ENCODE data around the gene DIPK1A. TPM values are rescaled to one million over a fixed set of nuclear protein-coding genes. Genes with fewer than 3 reads are reported as not detected.

DIPK1A gene
- total RNA-seq, 1 donor from 2014 or later: 3.9 TPM

DNA sequence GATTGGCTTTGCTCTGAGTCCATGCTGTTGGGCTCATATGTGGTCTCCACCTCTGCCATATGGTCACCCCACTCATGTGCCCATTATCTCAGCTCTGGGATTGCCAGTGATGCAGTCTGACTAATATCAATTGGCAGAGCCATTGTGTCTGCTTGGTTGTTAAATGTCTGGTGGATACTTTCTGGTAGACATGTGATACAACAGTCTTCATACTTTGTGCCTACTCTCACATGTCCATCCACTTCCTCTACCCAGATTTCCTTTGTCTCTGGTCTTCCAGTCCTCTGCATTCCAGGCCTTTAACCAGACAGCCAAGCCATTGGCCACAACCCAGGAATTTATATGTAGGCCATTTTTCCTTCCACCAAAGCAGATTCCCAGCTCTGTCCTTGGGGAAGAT, 30.8 kb upstream of the DIPK1A start:
- Mint-ChIP-seq H3K36me3 (ENCODE audit: low read depth, unreplicated experiment) (no peaks in the 10 kb centered on the region), H3K27ac (ENCODE audit: unreplicated experiment) (no peak overlapping the region), H3K9me3 (ENCODE audit: unreplicated experiment) (no peaks in the 10 kb centered on the region), H3K4me3 (ENCODE audit: unreplicated experiment) (no peak overlapping the region), H3K27me3 (ENCODE audit: unreplicated experiment) (peaks cover 1% of the 10 kb centered on the region), H3K4me1 (ENCODE audit: unreplicated experiment) (peaks cover 5% of the 10 kb centered on the region)
- TF ChIP-seq, protein P1, sequence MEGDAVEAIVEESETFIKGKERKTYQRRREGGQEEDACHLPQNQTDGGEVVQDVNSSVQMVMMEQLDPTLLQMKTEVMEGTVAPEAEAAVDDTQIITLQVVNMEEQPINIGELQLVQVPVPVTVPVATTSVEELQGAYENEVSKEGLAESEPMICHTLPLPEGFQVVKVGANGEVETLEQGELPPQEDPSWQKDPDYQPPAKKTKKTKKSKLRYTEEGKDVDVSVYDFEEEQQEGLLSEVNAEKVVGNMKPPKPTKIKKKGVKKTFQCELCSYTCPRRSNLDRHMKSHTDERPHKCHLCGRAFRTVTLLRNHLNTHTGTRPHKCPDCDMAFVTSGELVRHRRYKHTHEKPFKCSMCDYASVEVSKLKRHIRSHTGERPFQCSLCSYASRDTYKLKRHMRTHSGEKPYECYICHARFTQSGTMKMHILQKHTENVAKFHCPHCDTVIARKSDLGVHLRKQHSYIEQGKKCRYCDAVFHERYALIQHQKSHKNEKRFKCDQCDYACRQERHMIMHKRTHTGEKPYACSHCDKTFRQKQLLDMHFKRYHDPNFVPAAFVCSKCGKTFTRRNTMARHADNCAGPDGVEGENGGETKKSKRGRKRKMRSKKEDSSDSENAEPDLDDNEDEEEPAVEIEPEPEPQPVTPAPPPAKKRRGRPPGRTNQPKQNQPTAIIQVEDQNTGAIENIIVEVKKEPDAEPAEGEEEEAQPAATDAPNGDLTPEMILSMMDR (IDR thresholded peaks at IDR 0.05; ENCODE audit: unreplicated experiment): no peak
- no peak for DNase-seq (ENCODE audit: low spot score)

DNA sequence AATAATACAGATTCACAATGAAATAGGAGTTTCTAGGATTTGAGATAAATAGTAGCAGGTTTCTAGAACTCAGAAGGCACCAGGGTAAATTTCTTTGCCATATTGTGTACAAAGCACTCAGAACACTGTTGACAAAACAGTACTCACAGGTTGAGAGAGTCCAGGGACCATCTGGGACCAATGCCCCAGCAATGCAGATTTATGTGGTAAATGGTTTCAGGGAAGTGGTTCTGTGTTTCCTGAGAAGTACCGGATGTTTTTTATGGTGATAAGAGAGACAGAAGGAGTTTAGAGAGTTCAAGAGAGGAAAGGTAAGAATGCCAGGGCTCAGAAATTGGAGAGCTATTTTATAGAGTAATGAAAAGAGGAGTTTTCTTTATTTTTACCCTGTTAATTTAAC, 29.6 kb upstream of the DIPK1A start:
- no peaks in the 10 kb centered on the region for H3K9me3 Mint-ChIP-seq (ENCODE audit: unreplicated experiment)
- no peak overlapping the region for H3K4me3 Mint-ChIP-seq (ENCODE audit: unreplicated experiment)
- no peak overlapping the region for H3K27ac Mint-ChIP-seq (ENCODE audit: unreplicated experiment)
- H3K27me3 Mint-ChIP-seq (ENCODE audit: unreplicated experiment): peaks cover 1% of the 10 kb centered on the region
- no peaks in the 10 kb centered on the region for H3K36me3 Mint-ChIP-seq (ENCODE audit: low read depth, unreplicated experiment)
- DNase-seq (ENCODE audit: low spot score): no peak
- H3K4me1 Mint-ChIP-seq (ENCODE audit: unreplicated experiment): peaks cover 5% of the 10 kb centered on the region
- TF ChIP-seq, protein P1 (IDR thresholded peaks at IDR 0.05; ENCODE audit: unreplicated experiment): no peak

- Mint-ChIP-seq H3K36me3 (ENCODE audit: low read depth, unreplicated experiment) (no peaks in the 10 kb centered on the region), H3K4me3 (ENCODE audit: unreplicated experiment) (no peak overlapping the region), H3K4me1 (ENCODE audit: unreplicated experiment) (peaks cover 5% of the 10 kb centered on the region), H3K27ac (ENCODE audit: unreplicated experiment) (no peak overlapping the region), H3K9me3 (ENCODE audit: unreplicated experiment) (no peaks in the 10 kb centered on the region), H3K27me3 (ENCODE audit: unreplicated experiment) (peaks cover 1% of the 10 kb centered on the region)
- TF ChIP-seq, protein P1 (IDR thresholded peaks at IDR 0.05; ENCODE audit: unreplicated experiment): no peak
- no peak for DNase-seq (ENCODE audit: low spot score)
Measured at GRCh38 chr1:92989936-92990583, 28.8 kb upstream of the DIPK1A start.

- no peaks in the 10 kb centered on the region for H3K36me3 Mint-ChIP-seq (ENCODE audit: low read depth, unreplicated experiment)
- no peak for DNase-seq (ENCODE audit: low spot score)
- peaks cover 1% of the 10 kb centered on the region for H3K27me3 Mint-ChIP-seq (ENCODE audit: unreplicated experiment)
- peaks cover 5% of the 10 kb centered on the region for H3K4me1 Mint-ChIP-seq (ENCODE audit: unreplicated experiment)
- no peaks in the 10 kb centered on the region for H3K9me3 Mint-ChIP-seq (ENCODE audit: unreplicated experiment)
- TF ChIP-seq, protein P1 (IDR thresholded peaks at IDR 0.05; ENCODE audit: unreplicated experiment): no peak
- no peak overlapping the region for H3K4me3 Mint-ChIP-seq (ENCODE audit: unreplicated experiment)
- H3K27ac Mint-ChIP-seq (ENCODE audit: unreplicated experiment): no peak overlapping the region
Measured at GRCh38 chr1:92989253-92989652, 28.0 kb upstream of the DIPK1A start.

DNA sequence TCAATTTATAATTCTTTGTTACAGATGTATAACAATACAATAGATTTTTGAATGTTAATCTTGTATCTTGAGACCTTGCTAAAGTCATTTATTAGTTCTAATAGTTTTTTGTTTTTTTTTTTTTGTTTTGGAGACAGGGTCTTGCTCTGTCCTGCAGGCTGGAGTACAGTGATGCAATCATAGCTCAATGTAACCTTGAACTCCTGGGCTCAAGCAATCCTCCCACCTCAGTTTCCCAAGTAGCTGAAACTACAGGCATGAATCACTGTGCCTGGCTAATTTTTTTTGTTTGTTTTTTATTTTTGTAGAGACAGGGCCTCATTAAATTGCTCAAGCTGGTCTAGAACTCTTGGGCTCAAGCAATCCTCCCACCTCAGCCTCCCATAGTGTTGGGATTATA, 26.2 kb upstream of the DIPK1A start:
- Mint-ChIP-seq H3K27me3 (ENCODE audit: unreplicated experiment) (no peaks in the 10 kb centered on the region), H3K9me3 (ENCODE audit: unreplicated experiment) (no peaks in the 10 kb centered on the region), H3K4me3 (ENCODE audit: unreplicated experiment) (no peak overlapping the region), H3K36me3 (ENCODE audit: low read depth, unreplicated experiment) (no peaks in the 10 kb centered on the region), H3K4me1 (ENCODE audit: unreplicated experiment) (peaks cover 5% of the 10 kb centered on the region), H3K27ac (ENCODE audit: unreplicated experiment) (no peak overlapping the region)
- no peak for DNase-seq (ENCODE audit: low spot score)
- TF ChIP-seq, protein P1 (IDR thresholded peaks at IDR 0.05; ENCODE audit: unreplicated experiment): no peak

All from endothelial cell (in vitro differentiated cells).